OCI-LY1 (cell line): Measurements from ENCODE around the gene TCF7.

Experiments used
- EZH2 ChIP-seq: fragments of 200-600 bp; sonication (generic), shearing (Covaris generic); IDR thresholded peaks from 2 replicates; pipeline ENCODE4 v1.8.0; 2017; ENCODE audit warnings: borderline replicate concordance, mixed run types, mild to moderate bottlenecking, antibody characterized with exemption, low read length, moderate library complexity, mixed read lengths
- TF ChIP-seq, protein P1 (sequence below): fragments of 200-600 bp; sonication (generic), shearing (Covaris generic); IDR thresholded peaks from 2 replicates; pipeline ENCODE4 v1.5.1; 2017; ENCODE audit warnings: mild to moderate bottlenecking, antibody characterized with exemption, low read length, moderate library complexity, mixed read lengths

DNA sequence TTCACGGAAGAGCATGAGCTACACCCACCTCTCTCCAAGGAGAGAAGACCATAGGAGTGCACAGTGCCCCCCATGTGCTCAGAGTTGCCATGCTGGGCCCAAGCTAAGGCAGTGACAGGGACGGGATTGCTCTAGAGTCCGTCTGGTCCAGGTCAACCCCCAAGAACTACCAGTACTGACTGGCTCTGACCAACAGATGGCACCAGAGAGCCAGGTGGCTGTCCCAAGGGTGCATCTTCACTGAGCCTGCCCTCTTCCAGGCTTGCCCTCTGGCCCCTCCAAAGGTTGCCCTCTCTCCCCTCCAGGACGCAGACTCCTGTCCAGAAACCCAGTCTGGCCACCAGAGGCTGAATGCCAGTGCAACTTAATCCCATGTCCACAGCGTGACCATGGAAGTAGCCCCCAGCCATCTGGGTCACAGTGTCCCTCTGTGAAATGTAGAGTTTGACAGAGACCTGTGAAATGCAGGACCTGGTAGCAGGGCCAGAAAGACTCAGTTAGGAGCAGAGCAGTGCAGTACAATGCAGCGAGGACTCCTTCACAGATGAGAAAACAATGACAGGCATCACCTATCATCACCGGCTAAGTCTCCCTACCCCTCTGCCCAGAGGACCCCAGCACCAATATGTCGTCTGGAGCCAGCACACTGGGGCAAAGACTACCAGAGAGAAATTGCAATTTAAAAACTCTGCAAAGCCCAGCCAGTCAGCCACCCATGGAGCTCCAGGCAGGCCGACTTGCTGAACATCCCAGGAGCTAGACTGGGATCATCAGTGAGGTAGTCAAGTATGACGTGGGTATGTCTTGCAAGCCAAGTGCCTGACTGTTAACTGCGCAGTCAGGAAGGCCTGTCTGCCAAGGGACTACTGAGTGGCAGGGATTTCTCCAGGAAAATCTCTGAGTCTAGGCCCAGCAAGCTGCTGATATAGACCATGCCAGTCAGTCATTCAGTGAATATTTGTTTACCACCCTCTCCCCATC lies 70.0 kb downstream of the TCF7 start:
- TF ChIP-seq, protein P1, sequence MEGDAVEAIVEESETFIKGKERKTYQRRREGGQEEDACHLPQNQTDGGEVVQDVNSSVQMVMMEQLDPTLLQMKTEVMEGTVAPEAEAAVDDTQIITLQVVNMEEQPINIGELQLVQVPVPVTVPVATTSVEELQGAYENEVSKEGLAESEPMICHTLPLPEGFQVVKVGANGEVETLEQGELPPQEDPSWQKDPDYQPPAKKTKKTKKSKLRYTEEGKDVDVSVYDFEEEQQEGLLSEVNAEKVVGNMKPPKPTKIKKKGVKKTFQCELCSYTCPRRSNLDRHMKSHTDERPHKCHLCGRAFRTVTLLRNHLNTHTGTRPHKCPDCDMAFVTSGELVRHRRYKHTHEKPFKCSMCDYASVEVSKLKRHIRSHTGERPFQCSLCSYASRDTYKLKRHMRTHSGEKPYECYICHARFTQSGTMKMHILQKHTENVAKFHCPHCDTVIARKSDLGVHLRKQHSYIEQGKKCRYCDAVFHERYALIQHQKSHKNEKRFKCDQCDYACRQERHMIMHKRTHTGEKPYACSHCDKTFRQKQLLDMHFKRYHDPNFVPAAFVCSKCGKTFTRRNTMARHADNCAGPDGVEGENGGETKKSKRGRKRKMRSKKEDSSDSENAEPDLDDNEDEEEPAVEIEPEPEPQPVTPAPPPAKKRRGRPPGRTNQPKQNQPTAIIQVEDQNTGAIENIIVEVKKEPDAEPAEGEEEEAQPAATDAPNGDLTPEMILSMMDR = peak; percentile 85
- TF ChIP-seq EZH2 = no peak
